Tibial nerve (tissue), 4 donors: Measurements from ENCODE around the gene CDK5.

ENCODE experiments used
- CTCF ChIP-seq, 5 experiments: fragments of 200-600 bp in 3 of 5; fragments of 450-650 bp in 2 of 5; sonication (generic) in 3 of 5; IDR thresholded peaks; one replicate each; pipeline ENCODE4 v1.5.1; 2016 to 2019; ENCODE audit warnings: antibody characterized with exemption in 5 of 5, mild to moderate bottlenecking in 3 of 5, moderate library complexity in 2 of 5
- EP300 ChIP-seq, 2 donors: sonication (generic); formaldehyde crosslinking; IDR thresholded peaks; one replicate each; pipeline ENCODE4 v1.6.1; 2017; ENCODE audit warnings: antibody characterized with exemption in 2 of 2, mild to moderate bottlenecking in 1 of 2
- POLR2A ChIP-seq, 2 donors: fragments of 450-650 bp; IDR thresholded peaks; one replicate each; pipeline ENCODE4 v1.6.1; 2017; ENCODE audit warnings: antibody characterized with exemption in 2 of 2, mild to moderate bottlenecking in 2 of 2, moderate library complexity in 2 of 2

GRCh38 chr7:151017370-151017952, 40.2 kb downstream of the CDK5 start:
- TF ChIP-seq CTCF (IDR thresholded peaks at IDR 0.05) (no peak), EP300 (IDR thresholded peaks at IDR 0.05) (no peak), POLR2A (IDR thresholded peaks at IDR 0.05) (no peak)
